Adrenal gland (tissue), 12 donors: Measurements from ENCODE around the gene PELI1. TPM values are rescaled to one million over a fixed set of nuclear protein-coding genes. Genes with fewer than 3 reads are reported as not detected.

Experiments used
- DNase-seq, 7 donors: peaks; one replicate each; pipeline ENCODE4 v3.0.0-alpha.2; 2019 to 2020
- H3K27ac ChIP-seq, 5 donors: fragments of 200-600 bp; sonication (generic) in 4 of 5; 1 replicate in 3 of 5; 2 replicates in 2 of 5; pipeline versions ENCODE4 v1.5.1 to v1.8.0; 2016 to 2020; ENCODE audit warnings: mild to moderate bottlenecking in 1 of 5
- H3K27me3 ChIP-seq: fragments of 200-600 bp; 2 replicates; pipeline ENCODE4 v1.8.0; 2021
- H3K36me3 ChIP-seq, 2 donors: fragments of 200-600 bp; replicated peaks in 1 of 2; 1 replicate in 1 of 2; 2 replicates in 1 of 2; pipeline versions ENCODE4 v1.5.1 to v1.8.0; 2018 to 2022
- H3K4me1 ChIP-seq, 2 donors: fragments of 200-600 bp; replicated peaks in 1 of 2; 1 replicate in 1 of 2; 2 replicates in 1 of 2; pipeline versions ENCODE4 v1.5.1 to v1.8.0; 2018 to 2021
- H3K4me3 ChIP-seq, 4 donors: fragments of 200-600 bp; sonication (generic) in 3 of 4; one replicate each; pipeline ENCODE4 v1.5.1; 2016 to 2018
- H3K9me3 ChIP-seq, 3 donors: fragments of 200-600 bp; sonication (generic) in 1 of 3; replicated peaks in 1 of 3; 1 replicate in 2 of 3; 2 replicates in 1 of 3; pipeline versions ENCODE4 v1.5.1 to v1.8.0; 2016 to 2021
- POLR2A ChIP-seq, 2 donors: fragments of 450-650 bp; IDR thresholded peaks; one replicate each; pipeline ENCODE4 v1.6.1; 2017; ENCODE audit warnings: antibody characterized with exemption in 2 of 2, mild to moderate bottlenecking in 2 of 2, moderate library complexity in 1 of 2
- WGBS, 4 donors: extraction: QIAGEN DNeasy Blood & Tissue Kit in 2 of 4; methylation state at CpG; one replicate each; pipeline versions ENCODE4 v1.1.5 to v1.1.7; 2013 to 2017; 5-methylcytosine and 5-hydroxymethylcytosine counted together
- intact Hi-C, 2 donors: fragments of 100-400 bp; cut with DNase I; formaldehyde crosslinking; loops; one replicate each; pipeline versions ENCODE4 v1.14.1 to v1.15.0; 2022 to 2023
- polyA plus RNA-seq, 3 donors: library from polyadenylated mRNA; stranded (reverse); fragments of 200-250 nt in 2 of 3; fragments of 350-450 nt in 1 of 3; fragmentation: Illumina TruSeq in 1 of 3; extraction: RNeasy Lipid Tissue Mini Kit (QIAGEN cat#74804) in 1 of 3; gene quantifications; one replicate each; pipeline ENCODE4 v1.2.3, GENCODE V29; 2013 to 2014
- total RNA-seq, 9 donors: library from RNA; depleted of rRNA in 4 of 9; stranded (reverse); fragments of >200 nt in 4 of 9; fragments of 120-200 nt in 1 of 9; fragmentation: NEBNext Ultra II Directional in 1 of 9; extraction: Animal tissue kit (Norgen Biotek cat#: 25700) in 1 of 9; gene quantifications; one replicate each; pipeline versions ENCODE4 v1.1.0 to v1.2.4, GENCODE V29; 2013 to 2023
- TF ChIP-seq, protein P1 (sequence below), 6 experiments: fragments of 450-650 bp in 4 of 6; fragments of 200-600 bp in 2 of 6; sonication (generic) in 1 of 6; IDR thresholded peaks; 1 replicate in 5 of 6; 2 replicates in 1 of 6; pipeline versions ENCODE4 v1.5.1 to v1.8.0; 2016 to 2021; ENCODE audit warnings: antibody characterized with exemption in 6 of 6, mild to moderate bottlenecking in 2 of 6, moderate library complexity in 1 of 6
- donor health status: healthy with polysubstance abuse.
- donor health status: Bipolar disorder and iron deficiency.
- donor health status: DM: yes; HTN: yes; CAD: no.
- donor health status: DM: no; HTN: no; CAD: no.
- donor health status: DM: no; HTN: no; CAD: no.
- donor health status: DM: yes; HTN: yes; CAD: no.

Gene PELI1
- total and polyA plus RNA-seq, 12 donors: 6.3 to 32.9 (median 13.7) TPM

DNA sequence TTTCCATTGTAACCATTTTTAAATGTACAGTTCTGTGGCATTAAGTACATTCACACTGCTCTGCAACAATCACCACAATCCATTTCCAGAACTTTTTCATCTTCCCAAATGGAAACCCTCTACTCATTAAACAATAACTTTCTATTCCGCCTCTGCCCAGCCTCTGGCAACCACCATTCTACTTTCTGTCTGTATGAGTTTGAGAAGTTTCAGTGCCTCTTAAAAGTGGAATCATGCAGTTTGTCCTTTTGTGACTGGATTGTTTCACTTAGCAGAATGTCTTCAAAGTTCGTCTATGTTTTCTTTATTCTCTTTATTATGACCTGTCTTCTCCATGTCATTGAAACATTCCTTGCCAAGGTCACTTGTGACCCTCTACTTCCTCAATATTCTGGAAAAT, 22.0 kb upstream of the PELI1 start:
- Histone ChIP-seq H3K27me3 (no peaks in the 10 kb centered on the region), H3K4me3 (no peak overlapping the region), H3K9me3 (no peaks in the 10 kb centered on the region), H3K4me1 (peaks cover 0 to 7% of the 10 kb centered on the region in 2 donors), H3K27ac (no peak overlapping the region), H3K36me3 (no peaks in the 10 kb centered on the region)
- intact Hi-C loops: no loop called here
- TF ChIP-seq, protein P1, sequence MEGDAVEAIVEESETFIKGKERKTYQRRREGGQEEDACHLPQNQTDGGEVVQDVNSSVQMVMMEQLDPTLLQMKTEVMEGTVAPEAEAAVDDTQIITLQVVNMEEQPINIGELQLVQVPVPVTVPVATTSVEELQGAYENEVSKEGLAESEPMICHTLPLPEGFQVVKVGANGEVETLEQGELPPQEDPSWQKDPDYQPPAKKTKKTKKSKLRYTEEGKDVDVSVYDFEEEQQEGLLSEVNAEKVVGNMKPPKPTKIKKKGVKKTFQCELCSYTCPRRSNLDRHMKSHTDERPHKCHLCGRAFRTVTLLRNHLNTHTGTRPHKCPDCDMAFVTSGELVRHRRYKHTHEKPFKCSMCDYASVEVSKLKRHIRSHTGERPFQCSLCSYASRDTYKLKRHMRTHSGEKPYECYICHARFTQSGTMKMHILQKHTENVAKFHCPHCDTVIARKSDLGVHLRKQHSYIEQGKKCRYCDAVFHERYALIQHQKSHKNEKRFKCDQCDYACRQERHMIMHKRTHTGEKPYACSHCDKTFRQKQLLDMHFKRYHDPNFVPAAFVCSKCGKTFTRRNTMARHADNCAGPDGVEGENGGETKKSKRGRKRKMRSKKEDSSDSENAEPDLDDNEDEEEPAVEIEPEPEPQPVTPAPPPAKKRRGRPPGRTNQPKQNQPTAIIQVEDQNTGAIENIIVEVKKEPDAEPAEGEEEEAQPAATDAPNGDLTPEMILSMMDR (IDR thresholded peaks at IDR 0.05): no peak
- no peak for TF ChIP-seq POLR2A (IDR thresholded peaks at IDR 0.05)
- DNase-seq: no peak
- WGBS, 4 donors: 69 to 72% (median 69%) methylated on average over 2 of the region's 2 CpGs

DNA sequence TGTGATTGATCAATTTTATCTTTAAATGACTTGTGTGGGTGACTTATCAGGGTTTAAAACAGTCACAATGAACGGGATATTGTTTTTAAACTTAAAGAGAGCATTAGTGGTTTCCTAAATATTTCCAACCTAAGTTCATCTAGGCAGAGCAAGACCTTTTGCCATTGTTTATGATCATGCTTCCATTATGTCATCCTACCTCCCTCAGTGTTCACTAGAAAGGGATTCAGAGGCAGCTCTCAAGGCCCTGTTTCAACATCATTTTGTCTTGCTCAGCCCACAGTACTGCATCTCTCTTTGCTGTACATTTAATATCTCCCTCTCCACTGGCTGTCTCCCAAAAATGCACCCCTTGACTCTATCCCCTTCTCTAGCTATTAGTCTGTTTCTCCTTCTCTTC, 21.5 kb upstream of the PELI1 start:
- no peaks in the 10 kb centered on the region for H3K9me3 ChIP-seq
- peaks cover 0 to 7% of the 10 kb centered on the region in 2 donors for H3K4me1 ChIP-seq
- WGBS, 4 donors: 56 to 74% (median 69%) methylated on average over 1 of the region's 1 CpG
- H3K27ac ChIP-seq: no peak overlapping the region
- TF ChIP-seq, protein P1 (IDR thresholded peaks at IDR 0.05): no peak
- TF ChIP-seq POLR2A (IDR thresholded peaks at IDR 0.05): no peak
- intact Hi-C loops: no loop called here
- no peaks in the 10 kb centered on the region for H3K27me3 ChIP-seq
- no peak overlapping the region for H3K4me3 ChIP-seq
- H3K36me3 ChIP-seq: no peaks in the 10 kb centered on the region
- no peak for DNase-seq

DNA sequence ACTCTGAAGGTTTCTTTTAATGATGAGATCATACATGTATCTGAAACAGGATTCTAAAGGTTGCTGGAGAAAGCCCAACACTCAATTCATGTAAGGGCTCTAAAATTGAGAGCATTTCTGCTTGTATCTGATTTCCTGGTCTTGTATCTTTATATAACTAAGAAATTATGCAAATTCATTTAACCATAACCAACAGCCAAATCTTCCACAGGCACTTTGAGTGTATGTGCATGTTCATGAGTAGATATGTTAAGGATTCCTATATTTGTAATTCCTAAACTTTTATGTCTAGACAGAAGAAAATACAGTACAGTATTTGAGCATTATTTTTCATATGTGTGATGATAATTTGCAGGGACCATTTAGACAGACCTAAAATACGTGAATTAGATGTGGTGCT, 20.4 kb upstream of the PELI1 start:
- Histone ChIP-seq H3K4me1 (peaks cover 0 to 7% of the 10 kb centered on the region in 2 donors), H3K27ac (no peak overlapping the region), H3K4me3 (no peak overlapping the region), H3K36me3 (no peaks in the 10 kb centered on the region), H3K9me3 (no peaks in the 10 kb centered on the region), H3K27me3 (no peaks in the 10 kb centered on the region)
- intact Hi-C loops: no loop called here
- no peak for DNase-seq
- TF ChIP-seq, protein P1 (IDR thresholded peaks at IDR 0.05): no peak
- no peak for TF ChIP-seq POLR2A (IDR thresholded peaks at IDR 0.05)
- 77 to 83% (median 82%) methylated on average over 1 of the region's 1 CpG for WGBS, 4 donors

DNA sequence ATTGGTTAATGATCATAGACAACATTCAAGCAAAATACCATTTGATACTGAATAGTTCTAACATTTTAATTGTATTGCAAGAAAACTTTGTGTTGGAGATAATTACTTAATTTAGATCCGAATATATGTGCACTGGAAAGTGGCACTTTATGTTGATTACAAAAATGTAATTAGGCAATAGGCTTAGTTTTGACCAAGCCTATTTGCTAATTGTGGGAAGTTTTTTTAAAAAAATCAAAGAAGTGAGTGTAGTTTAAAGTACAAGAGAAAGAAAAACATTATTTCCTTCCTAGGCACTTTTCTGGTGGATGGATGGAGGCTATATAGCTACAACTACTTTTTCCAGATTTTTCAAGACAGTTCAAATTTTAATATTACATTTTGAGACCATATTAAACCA, 18.3 kb upstream of the PELI1 start:
- no peaks in the 10 kb centered on the region for H3K36me3 ChIP-seq
- no peaks in the 10 kb centered on the region for H3K4me1 ChIP-seq
- 69 to 83% (median 82%) methylated on average over 1 of the region's 1 CpG for WGBS, 4 donors
- H3K9me3 ChIP-seq: no peaks in the 10 kb centered on the region
- TF ChIP-seq POLR2A (IDR thresholded peaks at IDR 0.05): no peak
- TF ChIP-seq, protein P1 (IDR thresholded peaks at IDR 0.05): no peak
- no peaks in the 10 kb centered on the region for H3K27me3 ChIP-seq
- no peak overlapping the region for H3K4me3 ChIP-seq
- DNase-seq: no peak
- no peak overlapping the region for H3K27ac ChIP-seq
- intact Hi-C loops: no loop called here
